BJ (cell line): Measurements from ENCODE around the gene ABHD14A. TPM values are rescaled to one million over a fixed set of nuclear protein-coding genes. Genes with fewer than 3 reads are reported as not detected.

ENCODE experiments used
- CTCF ChIA-PET: fragments of 350-600 bp; formaldehyde crosslinking; extraction: SDS; loops from one replicate; lab custom pipeline; 2021; ENCODE audit warnings: antibody characterized with exemption, inconsistent platforms; lab: Yijun Ruan, JAX
- POLR2A ChIA-PET: fragments of 300-600 bp; sonication (Branson Sonifier 250); formaldehyde crosslinking; extraction: SDS; loops from one replicate; lab custom pipeline; 2021; ENCODE audit warnings: antibody characterized with exemption; lab: Charles Lee
- DNase-seq: peaks from one replicate; pipeline ENCODE4 v3.0.0-alpha.2; 2011; ENCODE audit warnings: low read depth
- H3K27me3 ChIP-seq: 2 replicates; pipeline ENCODE4 v1.6.0; 2011; ENCODE audit warnings: low read length; ENCODE audit not compliant: control insufficient read depth, insufficient read depth
- H3K36me3 ChIP-seq: 2 replicates; pipeline ENCODE4 v1.5.1; 2011; ENCODE audit warnings: low read length; ENCODE audit not compliant: control insufficient read depth, insufficient read depth
- H3K4me3 ChIP-seq: 2 replicates; pipeline ENCODE4 v1.5.1; 2011; ENCODE audit warnings: low read depth, mild to moderate bottlenecking, control low read depth, low read length
- CTCF ChIP-seq: IDR thresholded peaks from 2 replicates; pipeline ENCODE4 v1.5.1; 2011; ENCODE audit warnings: low read depth, mild to moderate bottlenecking, control low read depth, inconsistent platforms, low read length, moderate library complexity; ENCODE audit not compliant: insufficient read depth
- polyA plus RNA-seq: library from polyadenylated mRNA; depleted of rRNA; stranded (reverse); fragments of >200 nt; gene quantifications from 2 replicates; pipeline ENCODE4 v1.2.3, GENCODE V29; 2011

Gene ABHD14A
- polyA plus RNA-seq, 1 experiment = 16.5 TPM

- no peak for TF ChIP-seq CTCF
- Histone ChIP-seq H3K4me3 (no peak overlapping the region), H3K36me3 (peaks cover 10% of the 10 kb centered on the region), H3K27me3 (no peaks in the 10 kb centered on the region)
- ChIA-PET CTCF (interaction anchor here (0.7 to 2.3 kb wide), 4 partner anchors 55 to 147 kb away, joined by 4 to 9 read pairs (median 6); partner anchors contain the start of genes PARP3 and RRP9), POLR2A (no interaction called here)
- no peak for DNase-seq
Observed at GRCh38 chr3:51997935-51998596, 23.2 kb downstream of the ABHD14A start.

- Histone ChIP-seq H3K4me3 (no peak overlapping the region), H3K36me3 (peaks cover 9% of the 10 kb centered on the region), H3K27me3 (no peaks in the 10 kb centered on the region)
- ChIA-PET POLR2A (no interaction called here), CTCF (interaction anchor here (0.6 to 2.3 kb wide), 5 partner anchors 55 to 336 kb away, joined by 3 to 9 read pairs (median 4); partner anchors contain the start of genes PARP3 and RRP9)
- TF ChIP-seq CTCF = no peak
- DNase-seq = no peak
Observed at GRCh38 chr3:51998774-51999173, 23.9 kb downstream of the ABHD14A start.

- TF ChIP-seq CTCF = no peak
- no peaks in the 10 kb centered on the region for H3K27me3 ChIP-seq
- DNase-seq = no peak
- CTCF ChIA-PET = interaction anchor here (1.7 to 6.4 kb wide), 3 partner anchors 58 to 143 kb away, joined by 7 to 356 read pairs (median 54); partner anchors contain the start of genes PARP3 and RRP9
- no peak overlapping the region for H3K4me3 ChIP-seq
- no peaks in the 10 kb centered on the region for H3K36me3 ChIP-seq
- POLR2A ChIA-PET = no interaction called here
Observed at GRCh38 chr3:51999846-52000245, 25.0 kb downstream of the ABHD14A start.

- no peaks in the 10 kb centered on the region for H3K27me3 ChIP-seq
- ChIA-PET POLR2A (no interaction called here), CTCF (interaction anchor here (0.6 to 8.0 kb wide), 31 partner anchors 9 to 362 kb away, joined by 3 to 356 read pairs (median 4); partner anchors contain the start of genes ACY1, DUSP7, PARP3 and POC1A)
- no peak overlapping the region for H3K4me3 ChIP-seq
- peak; percentile 96 for TF ChIP-seq CTCF
- no peak for DNase-seq
- no peaks in the 10 kb centered on the region for H3K36me3 ChIP-seq
Observed at GRCh38 chr3:52001443-52001974, 26.6 kb downstream of the ABHD14A start.

GRCh38 chr3:52002748-52003147 lies 27.9 kb downstream of the ABHD14A start:
- ChIA-PET CTCF (interaction anchor here (1.3 to 8.0 kb wide), 12 partner anchors 10 to 152 kb away, joined by 4 to 356 read pairs (median 10); partner anchors contain the start of genes DUSP7 and POC1A), POLR2A (no interaction called here)
- no peak for TF ChIP-seq CTCF
- Histone ChIP-seq H3K27me3 (no peaks in the 10 kb centered on the region), H3K36me3 (no peaks in the 10 kb centered on the region), H3K4me3 (no peak overlapping the region)
- no peak for DNase-seq
